DMS 273 (cell line): ENCODE data around the gene SLC35F4.
A peak's percentile ranks its signal among the peaks of the same experiment; 100 is the strongest.
"Not testable (repeated sequence)": the region's sequence is repeated elsewhere in the genome, so short reads cannot be mapped to it uniquely, and the experiment has no call there.

ENCODE experiments used
- DNase-seq: peaks from one replicate; lab custom pipeline; 2025; ENCODE audit not compliant: unreplicated experiment; lab: John Stamatoyannopoulos, UW

SLC35F4 gene

GRCh38 chr14:57732463-57733285, 133.2 kb downstream of the SLC35F4 start:
- peak; percentile 86 for DNase-seq

- peak; percentile 66 for DNase-seq
Measured at GRCh38 chr14:57729208-57730187, 136.4 kb downstream of the SLC35F4 start.

- DNase-seq, result no peak
Measured at GRCh38 chr14:57725399-57726077, 140.4 kb downstream of the SLC35F4 start.

GRCh38 chr14:57722141-57722540, 143.8 kb downstream of the SLC35F4 start:
- not testable (repeated sequence) for DNase-seq

GRCh38 chr14:57714487-57714931, 151.4 kb downstream of the SLC35F4 start:
- no peak for DNase-seq

GRCh38 chr14:57712698-57713097, 153.2 kb downstream of the SLC35F4 start:
- DNase-seq, result no peak

- DNase-seq, result peak; percentile 35
Measured at GRCh38 chr14:57712102-57712501, 153.8 kb downstream of the SLC35F4 start.

GRCh38 chr14:57709909-57710308, 156.0 kb downstream of the SLC35F4 start:
- DNase-seq, result no peak

- DNase-seq, result peak; percentile 11
Measured at GRCh38 chr14:57709086-57709485, 156.8 kb downstream of the SLC35F4 start.

GRCh38 chr14:57707219-57707618, 158.7 kb downstream of the SLC35F4 start:
- DNase-seq, result no peak

GRCh38 chr14:57704763-57705162, 161.1 kb downstream of the SLC35F4 start:
- no peak for DNase-seq

GRCh38 chr14:57699947-57700346, 165.9 kb downstream of the SLC35F4 start:
- no peak for DNase-seq

GRCh38 chr14:57692671-57693070, 173.2 kb downstream of the SLC35F4 start:
- peak; percentile 69 for DNase-seq

GRCh38 chr14:57687416-57687815, 178.5 kb downstream of the SLC35F4 start:
- DNase-seq, result no peak

GRCh38 chr14:57686304-57686703, 179.6 kb downstream of the SLC35F4 start:
- DNase-seq, result peak; percentile 1

GRCh38 chr14:57671021-57671420, 194.9 kb downstream of the SLC35F4 start:
- no peak for DNase-seq

- peak; percentile 61 for DNase-seq
Measured at GRCh38 chr14:57660208-57660607, 205.7 kb downstream of the SLC35F4 start.

- no peak for DNase-seq
Measured at GRCh38 chr14:57659052-57659451, 206.8 kb downstream of the SLC35F4 start.

GRCh38 chr14:57657487-57657886, 208.4 kb downstream of the SLC35F4 start:
- peak; percentile 33 for DNase-seq

- no peak for DNase-seq
Measured at GRCh38 chr14:57656853-57657252, 209.0 kb downstream of the SLC35F4 start.

GRCh38 chr14:57652769-57653168, 213.1 kb downstream of the SLC35F4 start:
- DNase-seq, result no peak
